NCI-H1930 (cell line): ENCODE results near the gene IL10RB.
"Not testable (repeated sequence)": the region's sequence is repeated elsewhere in the genome, so short reads cannot be mapped to it uniquely, and the experiment has no call there.

Experiments used
- DNase-seq, 2 experiments: peaks; one replicate each; lab custom pipeline; 2025; lab: John Stamatoyannopoulos, UW

Gene IL10RB

DNA sequence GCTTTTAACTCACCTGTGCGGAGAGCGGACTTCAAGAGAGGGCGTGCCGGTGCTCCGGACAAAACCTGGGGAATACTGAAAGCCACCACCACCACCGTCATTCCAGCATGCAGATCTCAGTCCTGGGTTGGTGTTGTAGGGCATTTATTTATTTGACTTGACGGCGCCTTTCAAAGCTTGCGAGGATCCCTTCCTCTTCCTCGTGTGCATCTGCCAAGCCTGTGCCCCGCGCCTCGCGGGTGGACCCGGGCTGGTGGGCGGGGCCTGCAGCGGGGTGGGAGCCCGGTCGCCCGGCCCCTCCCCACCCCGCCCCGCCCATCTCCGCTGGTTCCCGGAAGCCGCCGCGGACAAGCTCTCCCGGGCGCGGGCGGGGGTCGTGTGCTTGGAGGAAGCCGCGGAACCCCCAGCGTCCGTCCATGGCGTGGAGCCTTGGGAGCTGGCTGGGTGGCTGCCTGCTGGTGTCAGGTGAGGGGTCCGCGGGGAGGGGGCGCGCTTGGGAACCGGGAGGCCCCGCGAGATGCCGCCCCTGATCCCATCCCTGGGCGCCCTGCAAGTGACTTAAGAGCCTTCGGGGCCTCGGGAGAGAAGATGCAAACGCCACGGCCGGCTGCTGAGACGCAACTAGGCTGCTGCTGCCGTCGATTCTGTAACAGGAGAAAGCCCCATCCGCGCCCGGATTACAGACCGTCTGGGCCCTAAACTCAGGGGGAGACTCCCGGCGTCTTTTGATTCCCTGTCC is at the start of gene IL10RB:
TSS of gene IL10RB (plus strand) at position 318 of the 739 bp plus-strand sequence. CDS start at position 417, 99 bp downstream.
- peak; percentile 58 to 60 for DNase-seq

DNA sequence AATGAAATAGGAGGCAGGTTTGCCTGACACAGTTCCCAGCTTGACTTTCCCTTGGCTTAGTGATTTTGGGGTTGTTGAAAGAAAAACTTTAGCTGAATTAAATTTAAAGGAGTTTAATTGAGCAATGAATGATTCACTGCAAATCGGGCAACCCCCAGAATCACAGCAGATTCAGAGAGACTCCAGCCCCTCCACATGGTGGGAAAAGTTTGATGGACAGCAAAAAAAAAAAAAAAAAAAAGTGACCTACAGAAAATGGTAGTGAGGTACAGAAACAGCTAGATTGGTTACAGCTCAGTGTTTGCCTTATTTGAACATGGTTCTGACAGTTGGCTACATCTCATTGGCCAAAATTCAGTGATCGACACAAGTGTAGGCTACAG is 49.0 kb upstream of the IL10RB start:
- no peak for DNase-seq

DNA sequence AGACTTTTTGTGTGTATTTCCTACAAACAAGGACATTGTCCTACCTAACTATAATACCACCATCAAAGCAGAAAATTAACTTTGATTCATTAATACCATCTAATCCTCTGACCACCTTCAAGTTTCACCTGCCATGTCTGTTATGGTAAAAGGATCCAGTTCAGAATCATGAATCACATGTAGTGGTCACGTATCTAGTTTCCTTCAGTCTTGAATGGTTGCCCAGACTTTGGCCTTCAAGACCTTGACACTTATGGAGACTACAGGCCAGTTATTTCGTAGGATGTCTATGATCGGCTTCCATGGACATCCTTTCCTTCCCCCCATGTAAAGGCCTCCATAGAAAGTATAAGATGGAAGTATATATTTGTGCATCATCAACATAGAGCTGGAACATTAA is 46.9 kb upstream of the IL10RB start:
- DNase-seq, result no peak

DNA sequence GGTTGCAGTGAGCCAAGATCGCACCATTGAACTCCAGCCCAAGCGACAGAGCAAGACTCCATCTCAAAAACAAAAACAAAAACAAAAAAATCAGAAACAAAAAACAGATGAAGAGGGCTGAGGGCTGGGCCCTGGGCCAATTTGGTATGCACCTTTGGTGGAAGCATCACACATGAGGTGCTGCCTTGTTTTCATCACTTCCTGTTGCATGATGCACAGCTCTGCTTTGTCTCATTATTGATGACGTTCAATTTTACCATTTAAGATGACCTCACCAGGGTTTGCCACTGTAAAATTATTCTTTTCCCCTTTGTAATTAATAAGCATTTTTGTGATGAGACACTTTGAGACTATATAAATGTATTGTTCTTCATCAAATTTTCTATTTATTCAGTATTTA is 46.2 kb upstream of the IL10RB start:
- no peak for DNase-seq

DNA sequence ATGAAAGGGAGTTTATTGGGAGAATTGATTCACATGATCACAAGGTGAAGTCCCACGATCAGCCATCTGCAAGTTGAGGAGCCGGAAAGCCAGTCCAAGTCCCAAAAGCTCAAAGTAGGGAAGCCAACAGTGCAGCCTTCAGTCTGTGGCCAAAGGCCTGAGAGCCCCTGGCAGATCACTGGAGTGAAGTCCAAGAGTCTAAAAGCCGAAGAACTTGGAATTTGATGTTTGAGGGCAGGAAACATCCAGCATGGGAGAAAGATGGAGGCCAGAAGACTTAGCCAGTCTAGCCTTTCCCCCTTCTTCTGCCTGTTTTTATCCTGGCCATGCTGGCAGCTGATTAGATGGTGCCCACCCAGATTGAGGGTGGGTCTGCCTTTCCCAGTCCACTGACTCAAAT is 40.8 kb upstream of the IL10RB start:
- not testable (repeated sequence) for DNase-seq

DNA sequence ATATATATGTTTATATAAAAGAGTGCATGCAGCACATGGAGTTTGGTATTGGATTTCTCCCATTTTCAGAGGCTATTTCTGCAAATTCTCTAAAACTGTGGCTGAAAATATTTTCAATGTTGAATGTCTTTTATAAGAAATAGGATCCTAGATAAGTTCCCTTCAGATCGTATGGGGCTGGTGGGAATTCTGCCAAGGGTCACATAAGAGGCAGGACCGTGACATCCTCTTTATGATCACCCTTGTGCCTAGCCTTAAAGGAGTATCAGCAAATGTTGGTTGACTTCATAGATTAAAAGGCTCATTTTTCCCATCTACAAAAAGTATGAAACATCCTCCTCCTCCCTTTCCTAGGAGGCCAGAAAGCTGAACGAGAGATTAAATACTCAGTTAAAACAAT is 37.7 kb upstream of the IL10RB start:
- DNase-seq, result no peak

DNA sequence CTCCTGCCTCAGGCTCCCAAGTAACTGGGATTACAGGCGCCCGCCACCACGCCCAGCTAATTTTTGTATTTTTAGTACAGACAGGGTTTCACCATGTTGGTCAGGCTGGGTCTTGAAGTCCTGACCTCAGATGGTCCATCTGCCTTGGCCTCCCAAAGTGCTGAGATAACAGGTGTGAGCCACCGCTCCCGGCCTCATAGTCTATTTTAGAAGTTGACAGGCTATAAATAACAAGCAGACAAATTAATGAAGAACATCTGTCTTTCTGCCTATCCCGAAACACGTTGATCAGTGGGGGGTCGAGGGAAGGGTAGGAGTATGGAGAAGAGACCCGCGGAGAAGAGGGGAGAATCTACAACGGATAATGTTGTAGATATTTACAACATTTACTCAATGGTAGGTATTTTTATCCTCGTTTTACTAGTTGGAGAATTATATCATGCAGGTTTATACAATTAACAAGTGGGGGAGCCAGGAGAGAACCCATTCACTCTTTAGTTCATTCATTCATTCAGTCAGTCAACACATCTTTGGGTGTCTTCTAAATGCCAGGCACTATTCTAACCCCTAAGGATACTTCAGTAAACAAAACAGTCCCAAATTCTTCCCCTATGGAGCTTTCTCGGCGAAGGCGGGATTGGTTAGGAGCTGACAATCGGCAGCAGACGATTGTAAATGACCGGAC is 36.9 kb upstream of the IL10RB start:
- no peak for DNase-seq

DNA sequence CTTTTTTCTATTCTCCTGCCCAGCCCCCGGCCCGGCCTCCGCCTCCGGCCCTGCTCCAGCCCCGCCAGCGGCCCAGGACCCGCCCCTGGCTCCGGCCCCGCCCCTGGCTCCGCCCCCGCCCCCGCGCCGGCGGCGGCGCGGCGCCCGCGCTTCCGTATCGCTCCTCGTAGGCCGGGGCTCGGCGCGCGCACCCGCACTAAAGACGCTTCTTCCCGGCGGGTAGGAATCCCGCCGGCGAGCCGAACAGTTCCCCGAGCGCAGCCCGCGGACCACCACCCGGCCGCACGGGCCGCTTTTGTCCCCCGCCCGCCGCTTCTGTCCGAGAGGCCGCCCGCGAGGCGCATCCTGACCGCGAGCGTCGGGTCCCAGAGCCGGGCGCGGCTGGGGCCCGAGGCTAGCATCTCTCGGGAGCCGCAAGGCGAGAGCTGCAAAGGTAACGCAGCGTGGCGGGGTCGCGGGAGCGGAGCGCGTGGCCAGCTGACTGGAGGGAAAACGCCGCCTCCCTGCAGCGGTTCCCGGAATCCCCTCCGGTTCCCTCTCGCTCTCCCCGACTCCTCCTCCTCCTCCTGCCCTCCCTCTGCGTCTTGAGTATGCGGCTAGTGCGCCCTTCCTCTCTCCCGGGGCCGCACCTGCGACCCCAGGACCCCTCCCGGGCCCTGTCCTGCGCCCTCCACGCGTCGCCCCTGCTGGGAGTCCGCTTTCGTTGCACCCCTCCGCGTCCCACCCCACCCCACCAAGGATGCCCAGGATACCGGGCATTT is 36.2 kb upstream of the IL10RB start, which contains the start of gene IFNAR2:
TSS of gene IFNAR2 (plus strand) at position 155 of the 761 bp plus-strand sequence. CDS start 11,985 bp downstream, outside the sequence.
- peak; percentile 41 to 61 for DNase-seq

DNA sequence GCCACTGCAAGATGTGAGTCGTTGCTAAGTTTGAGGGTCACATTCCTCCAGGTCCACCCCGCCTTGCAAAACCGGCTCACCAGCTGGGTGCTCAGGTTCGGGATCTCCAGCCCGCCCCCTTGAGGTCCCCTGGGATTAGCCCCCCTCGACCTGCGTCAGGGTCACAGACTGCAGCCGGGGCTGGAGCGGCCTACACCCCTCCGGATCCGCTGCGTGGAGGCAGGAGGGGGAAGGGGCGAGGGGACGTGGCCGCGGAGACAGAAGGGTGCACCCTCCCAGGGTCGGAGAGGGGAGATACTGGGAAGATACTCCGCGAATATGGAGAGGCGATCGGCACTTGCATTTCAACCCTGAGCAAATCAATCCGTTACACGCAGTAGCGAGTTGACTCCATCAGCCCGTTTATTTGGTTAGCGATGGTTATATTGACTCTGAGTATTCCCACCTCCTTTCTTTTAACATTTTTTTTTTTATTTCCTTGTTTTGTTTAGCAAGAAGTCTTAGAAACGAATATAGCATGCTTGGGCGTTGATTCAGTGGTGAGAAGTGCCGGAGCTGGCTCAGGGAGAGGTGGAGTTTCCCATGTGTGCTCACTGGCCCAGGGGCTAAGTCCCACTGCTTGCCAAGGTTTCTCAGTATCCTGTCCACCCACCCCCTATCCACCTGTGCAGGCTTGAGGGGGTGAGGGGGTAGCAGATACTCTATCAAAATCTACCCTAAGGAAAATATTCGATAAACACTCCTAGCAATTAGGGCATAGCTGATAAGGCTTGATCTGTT is 35.4 kb upstream of the IL10RB start:
- DNase-seq, result no peak

DNA sequence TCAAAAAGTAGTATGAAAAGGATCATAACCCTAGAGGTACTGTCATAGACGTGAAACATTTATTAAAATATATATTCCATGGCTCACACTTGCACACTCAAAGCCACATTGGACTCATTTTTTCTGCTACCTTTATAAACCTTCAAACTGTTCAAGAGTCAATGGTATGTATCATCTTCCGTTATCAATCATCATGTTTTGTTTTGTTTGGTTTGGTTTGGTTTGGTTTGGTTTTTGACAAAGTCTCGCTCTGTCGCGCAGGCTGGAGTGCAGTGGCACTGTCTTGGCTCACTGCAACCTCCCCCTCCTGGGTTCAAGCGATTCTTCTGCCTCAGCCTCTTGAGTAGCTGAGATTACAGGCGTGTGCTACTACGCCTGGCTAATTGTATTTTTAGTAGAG is 34.6 kb upstream of the IL10RB start:
- no peak for DNase-seq

DNA sequence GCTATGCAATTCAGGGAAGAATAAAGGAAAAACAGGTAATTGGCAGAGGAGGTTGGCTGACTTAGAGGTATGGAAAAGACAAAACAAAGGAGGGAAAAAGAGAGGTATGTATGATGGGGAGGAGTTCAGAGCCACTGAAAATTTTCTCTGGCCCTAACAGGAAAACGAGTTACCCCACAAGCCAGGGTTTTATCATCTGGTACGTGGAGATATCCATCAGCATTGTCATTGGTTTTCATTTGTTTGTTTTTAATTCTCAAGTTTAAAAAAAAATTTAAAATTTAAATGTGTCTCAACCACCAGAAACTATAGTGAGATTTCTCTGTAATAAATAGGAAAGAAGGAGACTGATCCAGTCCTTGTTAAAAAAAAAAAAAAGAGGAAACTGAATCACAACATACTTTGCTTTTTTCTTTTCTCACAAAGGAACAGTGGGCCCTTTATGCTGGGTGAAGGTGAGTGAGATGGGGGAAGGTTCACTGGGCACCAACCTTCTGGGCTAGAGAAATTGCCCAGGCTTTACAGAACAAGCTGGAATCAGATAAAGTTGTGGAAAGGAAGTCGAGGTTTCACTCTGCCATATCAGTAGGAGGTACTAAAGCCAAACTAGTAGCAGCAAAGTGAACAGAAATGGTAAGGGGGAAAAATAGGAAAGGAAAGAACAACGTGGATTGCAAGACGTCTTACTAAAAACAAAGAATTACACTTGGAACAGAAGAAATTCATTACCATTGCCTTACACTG is 33.7 kb upstream of the IL10RB start:
- no peak for DNase-seq

DNA sequence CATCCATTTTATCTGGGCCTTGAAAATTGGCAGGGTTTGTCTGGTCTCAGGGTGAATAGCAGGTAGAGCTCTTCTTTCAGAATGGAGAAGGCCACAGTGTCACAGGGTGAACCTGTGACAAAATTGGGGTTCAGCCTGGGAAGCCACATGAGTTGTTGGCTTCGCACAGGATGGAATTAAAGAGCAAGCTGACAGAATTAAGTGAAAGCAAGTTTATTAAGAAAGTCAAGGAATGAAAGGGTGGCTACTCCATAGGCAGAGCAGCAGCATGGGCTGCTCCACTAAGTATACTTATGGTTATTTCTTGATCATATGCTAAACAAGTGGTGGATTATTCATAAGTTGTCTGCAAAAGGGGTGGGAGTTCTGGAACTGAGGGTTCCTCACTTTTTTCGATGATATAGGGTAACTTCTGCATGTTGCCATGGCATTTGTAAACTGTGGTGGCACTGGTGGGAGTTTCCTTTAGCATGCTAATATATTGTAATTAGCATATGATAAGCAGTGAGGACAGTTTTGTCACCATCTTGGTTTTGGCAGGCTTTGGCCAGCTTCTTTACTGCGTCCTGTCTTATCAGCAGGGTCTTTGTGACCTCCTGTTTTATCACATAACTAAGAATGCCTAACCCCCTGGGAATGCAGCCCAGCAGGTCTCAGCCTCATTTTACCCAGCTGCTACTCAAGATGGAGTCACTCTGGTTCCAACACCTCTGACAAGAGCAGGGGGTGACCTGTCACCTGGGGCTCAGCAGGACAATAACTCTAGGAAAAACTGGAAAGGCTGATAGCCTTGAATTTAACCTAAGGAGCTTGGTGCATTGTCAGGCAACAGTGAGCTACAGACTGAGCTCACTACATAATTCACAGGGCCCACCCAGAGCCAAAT is 31.3 kb upstream of the IL10RB start:
- no peak for DNase-seq

DNA sequence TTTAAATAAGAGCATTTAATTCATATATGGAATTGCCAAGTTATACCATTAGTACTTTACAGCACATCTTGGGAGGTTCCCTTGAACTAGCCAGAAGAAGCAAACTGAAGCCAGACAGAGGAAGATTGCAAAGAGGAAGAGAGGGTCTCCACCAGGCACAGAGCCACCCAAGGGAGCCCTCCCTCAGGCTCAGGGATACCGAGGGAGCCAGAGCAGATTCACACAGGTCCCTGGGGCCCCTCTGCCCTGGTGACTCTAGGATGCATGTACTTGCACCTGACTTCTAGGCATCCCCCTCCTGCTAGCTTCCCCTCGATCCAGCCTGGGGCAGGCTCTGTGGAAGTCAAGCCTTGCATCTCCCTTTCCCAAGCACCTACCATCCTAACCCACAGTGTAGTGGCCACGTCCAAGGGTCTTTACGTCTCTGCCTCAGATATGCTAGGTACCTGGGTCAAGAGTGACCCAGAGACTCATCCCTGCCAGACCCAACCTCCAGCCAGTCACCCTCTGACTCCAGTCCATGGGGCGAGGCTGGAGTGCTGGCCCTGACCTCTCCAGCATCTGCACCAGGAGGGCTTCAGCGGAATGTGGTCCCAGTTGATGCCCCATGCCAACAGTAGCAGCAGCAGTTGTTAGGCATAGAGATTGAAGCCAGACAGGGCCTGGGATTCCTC is 30.0 kb upstream of the IL10RB start:
- DNase-seq, result no peak

DNA sequence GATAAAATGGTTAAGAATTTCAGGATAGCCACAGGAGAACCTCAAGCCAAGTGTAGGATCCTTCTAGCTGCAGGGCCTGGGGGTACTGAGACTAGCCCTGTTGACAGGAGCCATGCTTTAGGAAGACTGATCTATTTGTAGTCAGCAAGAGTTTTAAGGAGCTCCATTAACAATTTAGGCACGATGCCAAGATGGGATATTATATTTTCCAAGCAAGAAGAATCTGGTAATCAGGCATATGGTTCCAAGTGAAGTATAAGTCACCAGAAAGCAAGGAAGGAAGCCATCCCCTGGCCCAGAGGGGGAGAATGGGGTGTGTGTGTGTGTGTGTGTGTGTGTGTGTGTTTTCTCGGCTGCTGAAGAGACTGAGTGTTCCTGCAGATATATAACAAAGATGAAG is 29.4 kb upstream of the IL10RB start:
- no peak for DNase-seq

DNA sequence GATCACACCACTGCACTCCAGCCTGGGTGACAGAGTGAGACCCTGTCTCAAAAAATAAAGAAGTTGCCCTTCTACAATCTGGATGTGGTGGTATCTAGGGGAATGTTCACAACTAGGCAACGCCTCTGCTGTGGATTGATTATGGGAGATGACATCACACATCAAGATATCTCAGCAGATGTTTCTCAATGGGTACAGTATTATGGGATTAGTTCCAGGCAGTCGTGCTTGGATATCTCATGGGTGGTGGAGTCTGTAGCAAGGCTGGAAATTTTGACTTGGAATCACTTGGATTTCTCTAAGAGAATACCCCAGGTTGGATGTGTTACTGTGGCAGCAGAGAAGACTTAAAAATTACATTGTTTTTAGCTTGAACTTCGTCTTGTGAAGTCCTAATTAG is 28.7 kb upstream of the IL10RB start:
- DNase-seq, result no peak

DNA sequence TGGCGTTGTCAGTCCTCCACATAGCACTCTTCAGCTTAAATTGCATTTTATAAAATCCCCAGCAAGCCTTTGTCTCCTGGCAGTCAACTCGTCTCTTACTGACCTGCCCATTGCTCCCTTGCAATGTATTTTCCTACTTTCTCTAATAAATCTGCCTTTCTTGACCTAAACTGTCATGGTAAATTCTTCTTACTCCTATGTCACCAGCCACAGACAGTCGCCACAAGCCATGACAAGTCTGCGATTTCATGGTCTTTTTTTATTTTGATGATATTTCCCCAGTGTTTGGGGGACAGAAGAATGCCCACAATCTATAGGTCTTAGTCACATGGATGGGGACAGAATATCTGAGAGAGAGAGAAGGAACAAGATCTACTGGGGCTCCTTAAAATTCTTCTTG is 28.0 kb upstream of the IL10RB start:
- no peak for DNase-seq

DNA sequence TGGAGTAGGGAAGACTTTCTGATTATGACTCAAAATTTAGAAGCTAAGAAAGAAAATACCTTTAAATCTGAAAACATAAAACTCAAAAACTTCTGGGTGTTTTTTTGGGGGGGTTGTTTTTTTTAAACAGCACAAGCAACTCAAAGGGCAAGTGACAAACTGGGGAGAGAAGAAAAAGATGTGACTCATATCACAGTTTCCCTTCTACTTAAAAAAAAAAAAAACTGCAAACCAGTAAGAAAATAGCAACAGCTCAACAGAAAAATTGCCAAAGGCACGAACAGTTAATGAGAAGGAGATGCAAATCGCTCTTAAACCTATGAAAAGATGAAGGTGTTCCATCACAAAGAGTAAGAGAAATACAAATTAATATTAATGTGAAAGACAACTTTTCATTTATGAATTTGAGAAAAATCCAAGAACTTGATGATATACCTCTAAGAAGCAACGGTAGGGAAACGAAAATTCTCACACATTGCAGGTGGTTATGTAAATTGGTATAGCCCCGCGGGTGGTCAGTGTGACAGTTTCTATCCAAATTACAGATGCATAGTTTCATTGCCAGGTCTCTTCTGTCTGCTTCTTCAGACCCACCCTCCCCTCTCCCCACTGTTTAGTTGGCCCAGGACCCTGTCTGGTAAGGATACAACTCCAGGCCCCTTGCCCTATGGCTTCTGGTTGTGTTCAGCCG is 27.5 kb upstream of the IL10RB start:
- no peak for DNase-seq

DNA sequence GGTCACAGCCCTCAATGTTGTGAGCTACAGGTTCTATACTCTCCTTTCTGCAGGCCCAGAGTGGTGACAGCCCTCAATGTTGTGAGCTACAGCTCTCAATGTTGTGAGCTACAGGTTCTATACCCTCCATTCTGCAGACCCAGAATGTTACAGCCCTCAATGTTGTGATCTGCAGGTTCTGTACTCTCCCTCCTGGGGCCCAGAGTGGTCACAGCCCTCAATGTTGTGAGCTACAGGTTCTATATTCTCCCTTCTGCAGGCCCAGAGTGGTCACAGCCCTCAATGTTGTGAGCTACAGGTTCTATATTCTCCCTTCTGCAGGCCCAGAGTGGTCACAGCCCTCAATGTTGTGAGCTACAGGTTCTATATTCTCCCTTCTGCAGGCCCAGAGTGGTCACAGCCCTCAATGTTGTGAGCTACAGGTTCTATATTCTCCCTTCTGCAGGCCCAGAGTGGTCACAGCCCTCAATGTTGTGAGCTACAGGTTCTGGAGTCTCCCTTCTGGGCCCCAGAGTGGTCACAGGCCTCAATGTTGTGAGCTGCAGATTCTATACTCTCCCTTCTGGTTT is 26.5 kb upstream of the IL10RB start:
- not testable (repeated sequence) for DNase-seq

DNA sequence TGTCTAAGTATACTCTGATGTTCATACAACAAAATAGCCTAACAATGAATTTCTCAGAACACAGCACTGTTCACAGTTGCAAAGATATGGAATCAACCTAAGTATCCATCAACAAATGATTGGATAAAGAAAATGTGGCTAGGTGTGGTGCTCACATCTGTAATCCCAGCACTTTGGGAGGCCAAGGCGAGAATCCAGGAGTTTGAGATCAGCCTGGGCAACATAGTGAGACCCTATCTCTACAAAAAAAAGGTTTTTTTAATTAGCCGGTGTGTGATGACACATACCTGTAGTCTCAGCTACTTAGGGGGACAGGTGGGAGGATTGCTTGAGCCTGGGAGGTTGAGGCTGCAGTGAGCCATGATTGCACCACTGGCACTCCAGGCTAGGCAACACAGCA is 25.8 kb upstream of the IL10RB start:
- DNase-seq, result no peak
